ENCODE measurements around the gene NF1.
A peak's percentile ranks its signal among the peaks of the same experiment; 100 is the strongest.
"Not testable (repeated sequence)": the region's sequence is repeated elsewhere in the genome, so short reads cannot be mapped to it uniquely, and the experiment has no call there.

NF1 gene

GRCh38 chr17:31090650-31091049, 4.1 kb upstream of the NF1 start:
- not testable (repeated sequence) for DNase-seq

GRCh38 chr17:31092475-31093064, 2.2 kb upstream of the NF1 start:
- DNase-seq, result peak; percentile 3

- DNase-seq, result no peak
Observed at GRCh38 chr17:31093866-31094599, 744 bp upstream of the NF1 start.

- DNase-seq, result peak; percentile 24
Observed at GRCh38 chr17:31095236-31096105, 694 bp downstream of the NF1 start.

- no peak for DNase-seq
Observed at GRCh38 chr17:31096106-31096436, 1.3 kb downstream of the NF1 start.

GRCh38 chr17:31099016-31099415, 4.2 kb downstream of the NF1 start:
- DNase-seq, result no peak

GRCh38 chr17:31100840-31101459, 6.2 kb downstream of the NF1 start:
- no peak for DNase-seq

GRCh38 chr17:31101943-31102342, 7.2 kb downstream of the NF1 start:
- DNase-seq, result no peak

- DNase-seq, result no peak
Observed at GRCh38 chr17:31105991-31106390, 11.2 kb downstream of the NF1 start.

- no peak for DNase-seq
Observed at GRCh38 chr17:31111183-31111582, 16.4 kb downstream of the NF1 start.

GRCh38 chr17:31112001-31112661, 17.4 kb downstream of the NF1 start:
- DNase-seq, result peak; percentile 47

GRCh38 chr17:31113368-31113767, 18.6 kb downstream of the NF1 start:
- not testable (repeated sequence) for DNase-seq

GRCh38 chr17:31113939-31114338, 19.2 kb downstream of the NF1 start:
- no peak for DNase-seq

GRCh38 chr17:31114956-31115555, 20.3 kb downstream of the NF1 start:
- no peak for DNase-seq

- no peak for DNase-seq
Observed at GRCh38 chr17:31116167-31116566, 21.4 kb downstream of the NF1 start.

GRCh38 chr17:31122746-31123145, 28.0 kb downstream of the NF1 start:
- DNase-seq, result no peak

- no peak for DNase-seq
Observed at GRCh38 chr17:31126318-31126717, 31.5 kb downstream of the NF1 start.

- DNase-seq, result no peak
Observed at GRCh38 chr17:31128241-31128640, 33.5 kb downstream of the NF1 start.

- no peak for DNase-seq
Observed at GRCh38 chr17:31130286-31131224, 35.8 kb downstream of the NF1 start.

GRCh38 chr17:31131299-31131698, 36.5 kb downstream of the NF1 start:
- no peak for DNase-seq

- peak; percentile 49 for DNase-seq
Observed at GRCh38 chr17:31132977-31133376, 38.2 kb downstream of the NF1 start.

Measured in suppressor macrophage treated with lipopolysaccharide for 4 hours (primary cell).